ENCODE data around the gene STX16.

STX16 gene

GRCh38 chr20:58700121-58700821, 49.2 kb downstream of the STX16 start:
- DNase-seq = no peak

DNA sequence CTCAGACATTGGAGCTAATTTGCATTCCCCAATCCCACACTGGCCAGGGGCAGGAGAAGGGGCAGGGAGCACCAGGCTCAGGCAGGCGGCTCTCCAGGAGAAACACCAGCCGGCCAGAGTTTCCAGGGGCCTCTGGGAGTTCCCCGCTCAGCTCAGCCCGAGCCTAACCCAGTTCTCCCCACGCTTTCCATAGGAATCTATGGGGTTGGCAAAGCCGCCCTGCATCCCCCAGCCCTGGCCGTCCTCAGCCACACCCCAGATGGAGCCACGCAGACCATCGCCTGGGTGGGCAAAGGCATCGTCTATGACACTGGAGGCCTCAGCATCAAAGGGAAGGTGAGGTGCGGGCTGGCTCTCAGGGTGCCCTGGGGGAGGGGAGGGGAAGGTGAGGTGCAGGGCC, 49.7 kb downstream of the STX16 start:
- DNase-seq = no peak

GRCh38 chr20:58701431-58702160, 50.5 kb downstream of the STX16 start:
- no peak for DNase-seq

GRCh38 chr20:58702161-58702510, 51.1 kb downstream of the STX16 start:
- no peak for DNase-seq

DNA sequence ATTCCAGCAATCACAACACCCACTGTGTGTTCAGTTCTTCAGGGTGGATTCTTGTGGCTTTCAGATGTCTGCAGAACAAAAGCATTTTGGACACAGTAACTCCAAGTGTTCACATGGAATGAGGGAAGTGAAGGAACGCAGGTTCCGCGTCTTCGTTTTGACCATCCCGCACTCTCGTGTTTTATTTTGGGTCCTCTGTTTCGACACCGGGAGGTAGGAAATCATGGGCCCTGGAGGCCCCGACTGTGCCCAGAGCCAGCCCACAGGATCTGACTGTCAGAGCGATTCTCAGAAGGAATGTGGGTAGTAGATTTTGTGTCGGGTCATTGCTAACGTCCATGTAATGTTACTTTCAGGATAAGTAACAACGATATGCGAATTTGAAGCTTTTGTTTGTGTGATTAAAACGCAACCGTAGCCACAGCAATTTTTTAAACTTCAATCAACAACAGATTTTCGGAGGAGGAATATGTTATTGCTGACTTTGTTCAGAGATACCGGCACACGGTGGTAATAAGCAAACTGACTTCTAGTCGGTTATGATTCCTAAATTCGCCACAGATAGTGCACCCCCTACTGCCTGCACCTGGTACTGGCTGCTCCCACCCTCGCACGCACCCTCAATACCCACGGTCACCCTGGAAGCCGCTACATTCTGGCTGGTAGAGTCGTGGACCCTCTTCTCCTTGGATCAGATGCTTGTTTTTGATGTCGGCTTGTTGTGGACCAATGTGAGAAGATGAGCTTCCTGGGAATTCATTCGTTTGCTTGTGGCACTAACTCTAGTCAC, 52.0 kb downstream of the STX16 start:
- no peak for DNase-seq

DNA sequence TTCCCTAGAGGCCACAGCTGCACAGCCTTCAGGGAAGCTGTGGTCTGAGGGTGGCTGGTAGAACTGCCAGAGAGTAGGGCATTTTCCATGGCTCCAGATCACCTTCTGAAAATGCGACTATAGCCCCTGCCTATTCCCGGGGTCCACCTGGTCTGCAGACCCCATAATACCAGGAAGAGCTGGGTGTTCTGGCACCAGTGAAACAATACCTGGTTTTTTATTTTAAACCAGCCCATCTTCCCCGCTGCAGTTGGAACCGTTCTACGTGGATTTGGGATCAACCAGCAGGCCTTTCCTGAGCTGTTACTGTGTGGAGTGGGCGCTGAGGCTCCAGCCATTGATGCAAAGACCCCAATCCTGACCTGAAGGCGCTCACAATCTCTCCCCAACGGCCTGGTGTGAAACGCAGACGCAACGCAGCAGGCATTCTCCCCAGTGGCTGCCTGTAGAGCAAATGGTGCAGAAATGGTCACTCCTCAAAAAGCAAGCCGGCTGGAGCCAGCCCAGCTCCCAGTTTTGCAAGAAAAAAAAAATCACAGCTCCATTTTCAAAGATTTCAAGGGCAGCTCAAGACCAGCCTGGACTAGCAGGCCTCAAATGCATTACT, 52.8 kb downstream of the STX16 start:
- no peak for DNase-seq

- DNase-seq = no peak
Measured at GRCh38 chr20:58705208-58705926, 54.3 kb downstream of the STX16 start.

DNA sequence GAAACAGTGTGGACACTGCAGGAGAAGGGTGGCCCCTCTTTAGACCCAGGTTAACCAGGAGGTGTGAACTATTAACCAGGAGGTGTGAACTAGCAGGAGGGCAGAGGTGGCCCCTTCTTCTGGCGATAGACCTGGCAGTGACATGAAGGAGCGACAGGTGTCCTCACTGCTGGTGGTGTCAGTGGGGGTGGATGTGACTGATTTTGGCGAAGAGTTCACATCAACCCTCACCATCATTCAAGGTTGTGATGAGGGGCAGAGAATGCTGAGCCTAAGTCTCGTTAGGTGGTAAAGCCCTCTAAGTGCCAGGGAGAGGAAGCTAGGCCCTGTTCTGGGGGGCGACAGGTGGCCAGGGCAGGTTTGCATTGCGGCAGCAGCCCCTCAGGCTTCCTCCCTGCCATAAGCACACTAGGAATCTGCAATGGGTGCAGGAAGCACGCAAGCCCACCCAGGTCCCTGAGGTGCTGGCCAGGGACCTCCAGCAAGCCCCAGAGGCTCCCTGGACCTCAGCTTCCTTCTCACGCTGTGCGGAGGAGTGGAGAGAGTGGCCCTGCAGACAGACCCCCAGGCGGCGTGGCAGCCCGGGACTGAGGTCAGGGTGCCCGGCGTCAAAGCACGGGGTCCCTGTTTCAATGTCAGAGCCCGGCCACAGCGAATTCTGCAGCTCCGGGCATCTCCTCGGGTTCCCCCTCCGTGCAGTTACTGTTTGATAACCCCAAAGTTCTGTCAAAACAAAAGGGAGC, 55.2 kb downstream of the STX16 start:
- no peak for DNase-seq

GRCh38 chr20:58706975-58707681, 56.0 kb downstream of the STX16 start:
- DNase-seq = no peak

DNA sequence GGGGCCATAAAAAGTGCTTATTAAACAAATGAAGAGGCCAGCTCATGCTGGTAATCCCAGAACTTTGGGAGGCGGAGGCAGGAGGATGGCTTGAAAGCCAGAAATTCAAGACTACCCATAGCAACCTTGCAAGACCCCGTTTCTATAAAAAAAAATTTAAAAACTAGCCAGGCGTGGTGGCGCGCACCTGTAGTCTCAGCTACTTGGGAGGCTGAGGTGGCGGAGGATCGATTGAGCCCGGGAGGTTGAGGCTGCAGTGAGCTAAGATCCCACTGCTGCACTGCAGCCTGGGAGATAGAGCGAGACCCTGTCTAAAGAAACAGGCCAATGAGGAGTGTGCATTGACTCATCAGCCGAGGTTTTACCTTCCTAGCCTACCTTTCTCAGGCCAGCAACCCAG, 56.7 kb downstream of the STX16 start:
- DNase-seq = no peak

GRCh38 chr20:58708246-58708931, 57.3 kb downstream of the STX16 start:
- DNase-seq = no peak

DNA sequence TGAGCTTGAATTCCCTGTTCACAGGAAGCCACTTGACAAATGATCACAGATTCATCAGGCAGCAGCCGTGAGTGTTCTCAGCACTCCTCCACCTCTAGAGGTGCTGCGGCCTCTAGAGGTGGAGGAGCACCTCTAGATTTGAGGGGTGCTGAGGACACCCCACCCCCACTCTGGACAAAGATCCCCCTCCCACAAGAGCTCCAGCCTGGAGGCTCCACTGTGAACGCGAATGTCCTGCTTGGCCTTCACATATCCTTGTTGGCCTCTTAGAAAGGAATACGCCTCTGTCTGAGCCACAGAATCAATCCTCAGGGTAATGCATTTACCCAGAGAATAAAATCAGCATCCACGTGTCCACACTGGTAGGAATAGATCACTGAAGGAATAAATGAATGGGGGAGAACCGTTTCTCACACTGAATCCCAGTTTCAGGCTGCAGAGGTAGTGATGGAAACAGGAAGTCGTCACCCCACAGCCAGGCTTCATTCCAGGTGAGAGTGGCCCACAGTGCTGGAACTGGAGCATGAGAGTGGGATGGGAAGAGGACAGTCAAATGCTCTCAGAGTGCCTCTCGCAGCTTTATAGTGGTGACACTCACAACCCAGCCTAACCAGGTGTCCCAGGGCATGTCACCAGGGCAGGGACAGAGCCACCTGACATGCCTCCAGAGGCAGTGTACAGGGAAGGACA, 58.1 kb downstream of the STX16 start:
- no peak for DNase-seq

DNA sequence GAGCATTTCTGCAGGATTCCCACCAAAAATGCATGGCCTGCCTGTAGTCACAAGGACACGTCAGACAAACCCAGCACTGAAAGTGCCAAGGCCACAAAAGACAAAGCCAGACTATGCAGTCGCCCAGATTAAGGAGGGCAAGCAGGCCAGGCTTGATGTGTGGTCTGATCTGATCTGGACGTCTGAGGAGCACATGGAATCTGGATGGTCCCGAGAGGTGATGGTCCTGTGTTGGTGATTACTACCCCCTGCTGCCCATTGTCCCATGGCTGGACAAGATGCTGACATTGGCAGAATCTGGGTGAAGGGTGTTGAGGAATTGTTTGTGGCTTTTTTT, 58.6 kb downstream of the STX16 start:
- no peak for DNase-seq

DNA sequence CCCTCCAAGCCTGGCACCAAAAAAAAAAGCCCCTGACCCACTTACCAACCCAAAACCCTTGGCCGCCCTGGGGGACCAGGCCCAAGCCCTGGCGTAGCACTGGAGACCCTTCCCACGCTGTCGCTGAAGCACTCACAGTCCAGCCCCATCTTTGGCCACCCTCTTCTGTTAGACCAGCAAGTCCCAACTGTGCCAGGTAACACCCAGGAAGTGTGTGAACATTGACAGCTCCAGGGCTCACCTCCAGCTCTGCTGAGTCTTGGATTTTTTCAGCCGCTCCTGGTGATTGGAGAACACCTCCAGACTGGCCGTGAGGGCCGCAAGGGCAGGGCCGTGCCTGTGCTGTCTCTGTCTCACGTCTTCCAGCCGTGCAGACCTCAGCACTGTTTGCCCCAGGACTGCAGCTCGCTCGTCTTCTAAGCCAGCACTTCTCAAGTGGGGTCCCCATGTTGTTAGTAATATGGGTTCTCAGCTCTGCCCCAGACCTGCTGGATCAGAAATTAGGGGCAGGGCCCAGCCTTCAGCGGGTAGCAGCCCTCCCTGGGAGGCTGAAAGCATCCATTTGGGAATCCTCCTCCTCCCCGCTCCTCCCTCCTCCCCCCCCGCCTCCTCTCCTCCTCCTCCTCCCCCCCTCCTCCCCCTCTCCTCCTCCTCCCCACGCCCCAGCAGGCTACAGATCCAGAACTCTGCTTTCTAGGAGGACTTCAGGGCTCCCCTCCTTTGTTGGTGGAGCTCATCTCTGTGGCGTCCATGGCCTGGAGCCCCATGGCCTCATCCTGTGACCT, 59.6 kb downstream of the STX16 start:
- no peak for DNase-seq

GRCh38 chr20:58711266-58712051, 60.4 kb downstream of the STX16 start:
- DNase-seq = no peak

GRCh38 chr20:58712151-58712791, 61.2 kb downstream of the STX16 start:
- DNase-seq = no peak

DNA sequence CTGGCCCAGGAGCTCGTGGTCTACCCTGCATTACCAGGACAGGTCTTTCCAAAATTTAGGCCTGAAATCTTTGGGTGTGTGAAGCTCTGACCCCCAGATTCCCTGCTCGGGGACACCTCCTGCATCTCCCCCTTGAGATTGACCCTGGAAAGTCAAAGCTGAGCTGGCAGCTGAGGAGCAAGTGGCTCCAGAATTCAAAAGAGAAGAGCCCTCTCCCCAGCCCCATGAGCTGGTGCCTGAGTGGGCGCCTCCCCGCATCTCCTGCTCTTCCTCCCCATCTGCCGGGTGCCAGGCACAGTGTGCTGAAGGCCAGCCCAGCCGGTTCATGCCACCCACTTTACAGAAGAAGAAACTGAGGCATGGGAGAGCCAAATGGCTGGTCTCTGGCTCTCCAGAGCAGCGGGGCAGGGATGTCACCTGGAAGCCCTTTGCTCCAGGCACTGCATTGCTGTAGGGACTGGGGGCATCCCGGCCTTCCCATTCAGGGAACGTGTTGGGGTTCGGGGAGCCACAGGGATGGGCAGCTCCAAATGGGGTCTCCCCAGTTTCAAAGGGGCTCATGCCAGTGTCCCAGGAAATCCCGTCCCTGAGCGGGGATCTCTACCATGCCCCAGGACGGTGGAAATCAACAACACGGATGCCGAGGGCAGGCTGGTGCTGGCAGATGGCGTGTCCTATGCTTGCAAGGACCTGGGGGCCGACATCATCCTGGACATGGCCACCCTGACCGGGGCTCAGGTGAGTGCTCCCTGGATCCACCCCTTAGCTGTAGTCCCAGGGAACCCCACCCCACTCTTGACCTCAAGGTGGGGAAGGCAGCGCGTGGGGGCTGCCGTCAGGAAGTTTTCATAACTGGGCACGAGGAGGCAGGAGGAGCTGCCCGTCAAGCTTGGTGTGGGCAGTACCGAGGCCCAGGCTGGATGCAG, 62.0 kb downstream of the STX16 start:
- no peak for DNase-seq
